Left kidney (tissue), 8 donors: ENCODE measurements around the gene TACR3. TPM values are rescaled to one million over a fixed set of nuclear protein-coding genes. Genes with fewer than 3 reads are reported as not detected.
A peak's percentile ranks its signal among the peaks of the same experiment; 100 is the strongest.
"Not testable (repeated sequence)": the region's sequence is repeated elsewhere in the genome, so short reads cannot be mapped to it uniquely, and the experiment has no call there.

Experiments used
- DNase-seq: peaks from one replicate; pipeline ENCODE4 v3.0.0-alpha.2; 2013
- long read RNA-seq, 8 donors: transcript quantifications; one replicate each; lab custom pipeline, GENCODE V29; 2026
- polyA plus RNA-seq: library from polyadenylated mRNA; unstranded; fragments of 120-200 nt; gene quantifications from one replicate; pipeline ENCODE4 v1.2.1, GENCODE V29; 2013; ENCODE audit not compliant: insufficient read length

The TACR3 gene, protein sequence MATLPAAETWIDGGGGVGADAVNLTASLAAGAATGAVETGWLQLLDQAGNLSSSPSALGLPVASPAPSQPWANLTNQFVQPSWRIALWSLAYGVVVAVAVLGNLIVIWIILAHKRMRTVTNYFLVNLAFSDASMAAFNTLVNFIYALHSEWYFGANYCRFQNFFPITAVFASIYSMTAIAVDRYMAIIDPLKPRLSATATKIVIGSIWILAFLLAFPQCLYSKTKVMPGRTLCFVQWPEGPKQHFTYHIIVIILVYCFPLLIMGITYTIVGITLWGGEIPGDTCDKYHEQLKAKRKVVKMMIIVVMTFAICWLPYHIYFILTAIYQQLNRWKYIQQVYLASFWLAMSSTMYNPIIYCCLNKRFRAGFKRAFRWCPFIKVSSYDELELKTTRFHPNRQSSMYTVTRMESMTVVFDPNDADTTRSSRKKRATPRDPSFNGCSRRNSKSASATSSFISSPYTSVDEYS
- 2.6 TPM for polyA plus RNA-seq
- long read RNA-seq, donor 1: 0 reads
- long read RNA-seq, donor 2, full-length matches to known transcripts: 1 of 1 reads
- long read RNA-seq, donor 2, partial matches to known transcripts: 0 of 1 reads
- long read RNA-seq, donor 2, other reads (novel, unspliced or antisense): 0 of 1 reads
- long read RNA-seq, donor 3: 0 reads
- long read RNA-seq, donor 4: 0 reads
- long read RNA-seq, donor 5: 0 reads
- long read RNA-seq, donor 6: 0 reads
- long read RNA-seq, donor 7, full-length matches to known transcripts: 1 of 1 reads
- long read RNA-seq, donor 7, partial matches to known transcripts: 0 of 1 reads
- long read RNA-seq, donor 7, other reads (novel, unspliced or antisense): 0 of 1 reads
- long read RNA-seq, donor 8, full-length matches to known transcripts: 1 of 1 reads
- long read RNA-seq, donor 8, partial matches to known transcripts: 0 of 1 reads
- long read RNA-seq, donor 8, other reads (novel, unspliced or antisense): 0 of 1 reads

DNA sequence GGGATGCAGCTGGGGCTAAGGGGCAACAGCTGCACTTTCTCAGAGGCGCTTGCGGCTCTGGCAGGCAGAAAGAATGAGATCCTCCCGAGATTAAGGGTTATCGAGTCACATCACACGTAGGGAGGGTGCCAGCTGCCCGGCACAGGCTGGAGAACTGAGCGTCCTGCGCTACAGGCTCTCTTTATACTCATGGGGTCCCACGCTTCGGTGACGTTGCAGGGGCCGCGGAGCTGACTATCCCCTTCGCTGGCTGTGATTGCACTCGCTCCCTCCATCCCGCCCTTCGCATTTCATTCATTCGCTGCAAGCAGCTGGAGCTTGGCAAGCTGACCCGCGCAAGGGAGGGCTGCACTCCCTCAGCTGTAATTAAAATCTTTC lies at the start of gene TACR3:
Gene TACR3, minus strand, starts transcription at position 156 of the 378 bp plus-strand sequence. CDS start 310 bp downstream, outside the sequence.
- peak; percentile 33 for DNase-seq

DNA sequence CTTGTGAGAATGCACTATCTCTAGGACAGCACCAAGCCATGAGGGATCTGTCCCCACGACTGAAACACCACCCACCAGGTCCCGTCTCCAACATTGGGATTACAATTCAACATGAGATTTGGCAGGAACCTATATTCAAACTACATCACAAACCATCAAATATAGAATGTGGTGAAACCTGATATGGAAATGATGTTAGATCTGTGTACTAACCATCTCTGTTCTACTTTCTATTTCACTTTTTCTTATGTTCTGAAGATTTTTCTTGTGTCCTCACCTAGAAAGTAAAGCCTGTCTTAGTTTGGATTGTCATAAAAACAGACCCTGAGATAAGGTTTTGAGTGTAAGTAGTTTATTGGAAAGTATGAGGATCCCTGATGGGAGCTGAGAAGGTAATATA lies 37.8 kb upstream of the TACR3 start:
- no peak for DNase-seq

DNA sequence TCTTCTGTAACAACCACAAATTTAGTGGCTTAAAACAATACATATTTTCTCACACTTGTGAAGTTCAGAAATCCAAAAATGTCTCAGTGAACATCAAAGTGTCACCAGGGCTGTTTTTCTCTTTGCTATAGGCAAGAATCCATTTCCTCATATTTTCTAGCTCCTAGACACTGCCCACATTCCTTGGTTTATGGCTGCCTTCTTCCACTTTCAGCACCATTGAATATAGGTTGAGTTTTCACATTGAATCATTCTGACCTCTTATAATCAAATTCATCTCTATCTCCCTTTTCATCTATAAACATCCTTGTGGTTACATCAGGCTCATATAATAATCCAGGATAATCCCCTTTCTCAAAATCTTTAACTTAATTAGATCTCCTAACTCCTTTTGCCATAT lies 37.0 kb upstream of the TACR3 start:
- no peak for DNase-seq

DNA sequence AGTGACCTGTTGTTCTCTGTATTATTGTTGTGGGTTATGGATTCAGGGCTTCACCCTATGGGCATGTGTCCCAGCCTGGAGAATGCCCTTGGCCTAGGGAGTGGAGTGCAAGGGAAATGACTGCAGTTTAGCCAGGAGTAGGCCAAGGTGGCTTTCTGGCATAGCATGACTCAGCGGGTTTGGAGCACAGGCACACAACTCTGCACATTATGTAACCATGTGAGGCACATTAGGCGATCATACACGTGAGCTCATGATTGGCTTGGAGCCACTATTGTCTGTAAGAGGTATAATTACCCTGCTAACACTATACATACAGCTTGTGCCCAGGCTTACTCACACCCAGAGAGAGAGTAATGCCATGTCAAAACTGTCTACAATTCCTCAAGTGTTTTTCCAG lies 35.1 kb upstream of the TACR3 start:
- DNase-seq: no peak

DNA sequence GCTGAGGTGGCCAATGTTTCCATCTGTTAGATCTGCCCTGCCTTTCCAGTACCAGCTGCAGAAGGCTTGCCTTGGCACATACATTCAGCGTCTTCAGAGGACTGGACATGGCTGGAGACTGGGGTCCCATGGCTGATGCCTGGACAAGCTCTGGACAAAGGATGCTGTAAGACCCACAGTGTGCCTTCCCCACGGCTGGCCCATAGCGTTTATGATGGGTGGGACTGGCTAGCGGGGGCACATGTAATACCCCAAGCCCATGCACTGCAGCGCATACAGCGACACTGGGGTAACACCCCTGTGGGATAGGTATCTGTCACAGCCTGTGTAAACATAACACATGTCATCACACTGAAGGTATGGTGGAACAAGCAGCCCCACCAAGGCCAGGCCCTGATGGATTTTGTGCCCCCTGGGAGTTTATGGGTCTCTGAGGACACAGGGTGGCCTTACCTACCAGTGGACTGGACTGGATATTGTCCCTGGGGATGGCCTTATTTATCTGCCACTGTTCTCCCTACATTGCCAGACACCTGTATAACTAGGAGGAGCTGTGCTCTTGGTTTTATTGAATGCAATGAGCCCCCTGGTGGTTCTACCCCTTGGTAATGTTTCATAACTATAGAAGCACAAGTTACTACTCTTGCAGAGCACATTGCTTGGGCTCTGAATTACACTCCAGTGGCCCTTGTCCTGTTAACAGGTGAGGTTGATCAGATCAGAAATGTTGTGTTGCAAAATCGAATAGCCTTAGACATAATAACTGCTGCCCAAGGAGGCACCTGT lies 34.3 kb upstream of the TACR3 start:
- DNase-seq: no peak

DNA sequence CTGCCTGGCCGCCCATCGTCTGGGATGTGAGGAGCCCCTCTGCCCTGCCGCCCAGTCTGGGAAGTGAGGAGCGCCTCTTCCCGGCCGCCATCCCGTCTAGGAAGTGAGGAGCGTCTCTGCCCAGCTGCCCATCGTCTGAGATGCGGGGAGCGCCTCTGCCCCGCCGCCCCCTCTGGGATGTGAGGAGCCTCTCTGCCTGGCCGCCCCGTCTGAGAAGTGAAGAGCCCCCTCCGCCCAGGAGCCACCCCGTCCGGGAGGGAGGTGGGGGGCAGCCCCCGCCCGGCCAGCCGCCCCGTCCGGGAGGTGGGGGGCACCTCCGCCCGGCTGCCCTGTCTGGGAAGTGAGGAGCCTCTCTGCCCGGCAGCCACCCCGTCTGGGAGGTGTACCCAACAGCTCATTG lies 3.4 kb upstream of the TACR3 start:
- not testable (repeated sequence) for DNase-seq

DNA sequence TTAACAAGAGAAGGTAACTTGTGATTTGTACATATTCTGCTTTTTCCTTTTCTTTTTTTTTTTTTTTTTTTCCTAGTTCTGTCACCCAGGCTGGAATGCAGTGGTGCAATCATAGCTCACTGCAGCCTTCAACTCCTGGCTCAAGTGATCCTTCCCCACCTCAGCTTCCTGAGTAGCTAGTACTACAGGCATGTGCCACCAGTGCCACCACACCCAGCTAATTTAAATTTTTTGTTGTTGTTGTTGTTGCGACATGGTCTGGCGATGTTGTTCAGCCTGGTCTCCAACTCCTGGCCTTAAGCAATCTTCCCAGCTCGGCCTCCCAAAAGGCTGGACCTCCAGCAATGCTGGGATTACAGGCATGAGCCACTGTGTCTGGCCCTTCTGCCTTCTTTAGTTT lies 1.5 kb upstream of the TACR3 start:
- DNase-seq: no peak

DNA sequence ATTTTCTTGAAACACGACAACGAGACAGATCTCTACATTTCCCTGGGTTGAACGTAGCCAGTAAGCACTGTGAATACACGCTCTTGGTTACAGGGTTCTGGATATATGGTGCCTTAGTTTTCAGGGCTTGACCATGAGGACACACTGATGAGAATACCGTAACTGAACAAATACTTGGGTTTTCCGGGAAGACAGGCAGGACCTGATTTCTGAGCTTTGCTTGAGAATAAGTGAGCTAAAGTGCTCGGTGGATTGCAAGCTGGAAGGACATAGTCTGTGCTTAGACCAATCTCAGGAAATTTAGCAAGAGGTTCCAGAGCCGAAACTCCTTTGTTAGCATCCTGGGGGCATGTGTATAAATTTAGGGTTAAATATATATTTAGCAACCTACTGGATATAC lies 876 bp upstream of the TACR3 start:
- no peak for DNase-seq

DNA sequence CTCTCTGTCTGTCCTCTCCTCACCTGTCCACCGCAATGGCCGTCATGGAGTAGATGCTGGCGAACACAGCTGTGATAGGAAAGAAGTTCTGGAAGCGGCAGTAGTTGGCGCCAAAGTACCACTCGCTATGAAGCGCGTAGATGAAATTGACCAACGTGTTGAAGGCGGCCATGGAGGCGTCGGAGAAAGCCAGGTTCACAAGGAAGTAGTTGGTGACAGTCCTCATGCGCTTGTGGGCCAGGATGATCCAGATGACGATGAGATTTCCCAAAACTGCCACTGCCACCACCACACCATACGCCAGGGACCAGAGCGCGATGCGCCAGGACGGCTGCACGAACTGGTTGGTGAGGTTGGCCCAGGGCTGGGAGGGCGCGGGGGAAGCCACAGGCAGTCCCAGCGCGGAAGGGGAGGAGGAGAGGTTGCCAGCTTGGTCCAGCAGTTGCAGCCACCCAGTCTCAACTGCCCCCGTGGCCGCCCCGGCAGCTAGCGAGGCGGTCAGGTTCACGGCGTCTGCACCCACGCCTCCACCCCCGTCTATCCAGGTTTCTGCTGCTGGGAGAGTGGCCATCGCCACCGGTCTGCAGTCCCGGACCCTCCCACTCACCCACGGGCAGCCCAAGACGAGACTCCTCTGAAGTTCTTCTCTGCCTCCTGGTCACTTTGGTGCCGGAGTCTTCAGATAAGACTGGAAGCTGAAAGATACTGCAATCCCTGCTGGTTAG lies 518 bp downstream of the TACR3 start:
- DNase-seq: peak; percentile 50

DNA sequence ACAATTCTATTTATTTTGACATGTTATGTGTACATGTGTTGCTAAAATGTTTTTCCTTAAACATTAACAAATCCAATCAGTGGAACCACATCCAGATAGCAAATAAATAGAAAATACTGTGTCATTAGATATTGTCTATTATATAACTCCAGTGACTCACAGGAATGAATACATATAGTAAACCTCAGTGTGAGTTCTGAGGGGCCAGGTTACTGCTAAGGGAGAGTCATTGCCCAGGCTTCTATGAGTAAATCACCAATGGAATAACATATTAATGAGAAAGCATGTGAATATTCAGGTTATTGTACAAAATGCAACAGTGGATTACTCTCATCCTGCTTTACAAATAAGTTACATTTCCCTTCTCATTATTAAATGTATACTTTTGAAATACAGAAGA lies 27.2 kb downstream of the TACR3 start:
- no peak for DNase-seq

DNA sequence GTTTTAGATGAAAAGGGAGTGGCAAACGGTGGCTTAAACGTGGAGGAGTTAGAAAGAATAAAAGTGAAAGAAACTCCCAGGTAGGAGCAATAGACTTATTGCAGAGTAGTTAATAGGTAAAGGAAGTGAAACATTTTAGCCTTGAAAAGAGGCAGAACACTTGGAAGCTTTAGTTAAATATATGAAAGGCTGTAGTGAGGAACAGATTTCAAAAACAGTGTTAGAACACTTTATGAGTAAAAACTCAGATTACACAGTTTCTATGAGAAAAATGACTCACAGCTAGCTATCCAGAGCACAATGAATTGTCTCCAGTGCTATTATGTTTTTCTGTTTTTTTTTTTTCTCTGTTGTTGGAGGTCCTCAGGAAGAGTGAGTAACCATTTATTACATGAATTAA lies 45.8 kb downstream of the TACR3 start:
- no peak for DNase-seq

DNA sequence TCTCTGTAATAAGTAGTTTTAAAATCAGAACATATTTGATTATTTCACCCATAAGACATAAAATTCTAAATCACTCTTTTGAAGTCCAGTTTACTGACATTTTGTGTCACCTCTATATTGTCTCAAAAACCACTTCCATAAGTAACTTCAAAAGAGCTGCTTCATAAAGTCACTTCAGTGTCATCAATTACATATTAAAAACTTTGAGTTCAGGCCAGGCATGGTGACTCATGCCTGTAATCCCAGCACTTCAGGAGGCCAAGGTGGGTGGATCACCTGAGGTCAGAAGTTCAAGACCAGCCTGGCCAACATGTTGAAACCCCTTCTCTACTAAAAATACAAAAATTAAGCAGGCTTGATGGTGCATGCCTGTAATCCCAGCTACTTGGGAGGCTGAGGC lies 53.0 kb downstream of the TACR3 start:
- DNase-seq: not testable (repeated sequence)

DNA sequence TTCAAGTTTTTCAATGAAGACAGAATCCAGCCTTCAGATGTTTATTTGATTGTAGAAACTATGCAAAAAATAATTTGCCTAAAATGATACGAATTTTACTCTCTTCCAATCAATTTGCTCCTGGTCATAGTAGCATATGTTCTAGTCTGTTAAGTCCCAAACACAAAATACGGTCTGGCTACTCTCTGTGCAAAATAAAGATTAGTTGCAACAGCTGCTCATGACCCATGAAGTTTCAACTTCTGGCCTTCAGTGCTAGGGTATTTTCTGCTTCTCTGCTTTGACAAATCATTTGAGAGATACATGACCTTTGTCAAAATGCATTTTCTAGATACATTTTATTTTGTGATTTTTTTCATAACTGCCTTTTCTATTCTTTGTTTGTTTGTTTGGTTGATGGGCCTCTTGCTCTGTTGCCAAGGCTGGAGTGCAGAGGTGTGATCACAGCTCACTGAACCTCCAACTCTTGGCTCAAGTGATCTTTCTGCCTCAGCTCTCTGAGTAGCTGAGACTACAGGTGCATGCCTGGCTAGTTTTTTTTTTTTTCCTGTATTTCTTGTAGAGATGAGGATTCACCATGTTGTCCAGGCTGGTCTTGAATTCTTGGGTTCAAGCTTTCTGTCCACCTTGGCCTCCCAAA lies 55.2 kb downstream of the TACR3 start:
- DNase-seq: no peak

DNA sequence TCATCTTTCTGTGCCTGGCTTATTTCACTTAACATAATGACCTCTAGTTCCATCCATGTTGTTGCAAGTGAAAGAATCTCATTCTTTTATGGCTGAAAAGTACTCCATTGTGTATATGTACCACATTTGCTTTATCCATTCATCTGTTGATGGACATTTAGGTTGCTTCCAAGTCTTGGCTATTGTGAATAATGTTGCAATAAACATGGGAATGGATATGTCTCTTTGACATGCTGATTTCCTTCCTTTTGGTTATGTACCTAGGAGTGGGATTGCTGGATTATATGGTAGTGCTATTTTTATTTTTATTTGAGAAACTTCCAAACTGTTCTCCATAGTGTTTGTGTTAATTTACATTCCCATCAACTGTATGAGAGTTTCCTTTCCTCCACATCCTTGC lies 71.2 kb downstream of the TACR3 start:
- DNase-seq: no peak

DNA sequence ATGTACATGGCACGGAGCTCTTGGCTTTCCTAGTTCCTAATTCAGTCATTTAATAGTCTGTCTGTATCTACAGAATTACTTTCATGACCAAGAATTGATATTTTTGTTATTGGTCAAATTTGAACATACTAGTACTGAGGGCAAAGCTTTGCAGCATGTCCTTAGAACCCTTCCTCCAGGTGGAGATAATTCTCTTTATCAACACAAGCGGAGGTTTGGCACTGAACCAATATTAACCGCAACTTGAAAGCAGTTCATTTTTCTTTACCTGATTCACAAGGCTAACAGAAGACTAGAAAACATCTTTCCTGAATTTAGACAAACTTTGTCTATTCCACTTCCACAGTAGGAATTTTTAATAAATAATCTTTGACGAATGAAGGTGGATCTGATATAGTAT lies 73.8 kb downstream of the TACR3 start:
- no peak for DNase-seq

DNA sequence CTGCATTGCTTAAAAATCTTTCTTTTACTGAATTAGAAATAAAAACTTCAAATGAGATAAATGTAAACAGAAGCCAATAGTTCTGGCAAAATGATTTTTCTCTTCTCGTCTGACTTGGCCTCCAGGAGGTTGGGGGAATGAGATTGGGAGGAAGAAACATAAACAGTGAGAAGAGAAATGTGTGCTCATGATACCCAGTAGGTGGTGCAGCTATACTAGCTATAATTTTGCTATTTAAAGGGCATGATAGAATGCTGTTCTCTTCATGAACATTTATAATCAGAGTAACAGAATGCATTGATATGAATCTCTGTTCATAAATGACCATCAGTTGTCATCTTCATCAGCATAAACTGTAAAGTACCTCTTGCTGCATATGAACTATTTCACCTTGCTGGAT lies 85.5 kb downstream of the TACR3 start:
- DNase-seq: no peak

DNA sequence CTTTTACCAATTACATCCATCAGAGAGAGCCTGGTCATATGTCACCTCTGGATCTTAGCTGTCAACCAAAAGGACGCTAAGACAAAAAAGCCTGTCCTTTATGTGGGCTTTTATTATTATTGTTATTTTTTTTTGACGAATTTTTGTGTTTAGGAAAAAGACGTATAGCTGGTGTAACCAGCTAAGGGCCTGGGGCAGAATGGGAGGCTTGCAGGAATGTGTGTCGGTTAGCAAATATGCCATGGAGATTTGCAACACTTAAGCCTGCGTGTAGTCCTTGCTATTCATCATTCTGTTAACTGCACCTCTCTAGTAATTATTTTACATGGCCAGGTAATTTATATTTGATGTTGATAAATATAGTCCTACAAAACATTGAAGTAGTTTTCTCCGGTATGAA lies 93.5 kb downstream of the TACR3 start:
- no peak for DNase-seq

DNA sequence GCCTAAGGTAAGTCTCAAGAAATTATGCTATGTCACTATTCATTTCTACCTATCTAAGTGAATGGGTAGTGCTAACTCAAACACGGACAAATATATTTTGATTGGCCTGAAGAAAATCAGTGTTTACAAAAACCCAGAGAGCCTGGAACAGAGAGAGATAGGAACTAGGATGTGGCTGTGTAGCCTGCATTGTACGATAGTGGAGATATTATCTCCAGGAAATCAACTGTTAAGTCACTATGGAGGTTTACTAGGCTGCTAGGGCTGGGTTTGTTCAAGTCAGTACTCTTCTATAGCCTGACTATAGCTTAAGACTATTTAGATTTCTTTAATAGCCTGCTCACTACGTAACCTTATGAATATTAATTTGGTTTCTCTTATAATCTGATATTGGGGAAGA lies 127.9 kb downstream of the TACR3 start:
- DNase-seq: no peak

DNA sequence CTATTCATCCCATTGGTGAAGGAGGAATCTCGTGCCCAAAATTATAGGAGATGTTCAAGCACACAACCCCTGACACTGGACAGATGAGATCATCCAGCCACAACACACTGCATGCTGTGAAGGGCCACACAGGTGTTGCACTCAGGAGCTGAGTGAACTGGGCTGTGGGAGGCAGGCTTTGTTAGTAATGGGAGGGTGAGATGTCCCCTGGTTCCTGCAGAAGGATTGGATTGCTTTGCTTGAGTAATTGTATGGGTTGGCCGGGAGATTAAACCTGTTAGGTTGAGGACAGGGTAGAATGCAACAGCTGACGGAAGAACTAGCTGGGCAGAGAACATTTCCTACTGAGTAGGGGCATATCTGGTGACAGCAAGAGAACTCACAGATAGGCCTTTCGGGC lies 152.2 kb downstream of the TACR3 start:
- no peak for DNase-seq

DNA sequence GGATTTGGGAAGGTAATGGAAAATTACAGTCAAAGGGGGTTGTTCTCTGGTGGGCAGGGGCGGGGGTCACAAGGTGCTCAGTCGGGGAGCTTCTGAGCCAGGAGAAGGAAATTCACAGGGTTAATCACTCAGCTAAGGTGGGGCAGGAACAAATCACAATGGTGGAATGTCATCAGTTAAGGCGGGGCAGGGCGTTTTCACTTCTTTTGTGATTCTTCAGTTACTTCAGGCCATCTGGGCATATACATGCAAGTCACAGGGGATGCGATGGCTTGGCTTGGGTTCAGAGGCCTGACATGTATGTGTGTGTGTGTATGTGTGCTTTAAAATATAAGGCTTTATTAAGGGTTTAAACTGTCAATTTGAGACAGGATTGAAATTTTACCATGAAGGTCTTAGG lies 160.6 kb downstream of the TACR3 start:
- DNase-seq: not testable (repeated sequence)
